B cell (primary cell): Measurements from ENCODE around the gene UFSP2.

Source experiments
- EZH2 ChIP-seq: IDR thresholded peaks from 2 replicates; pipeline ENCODE4 v1.6.1; 2012; ENCODE audit warnings: borderline replicate concordance, low read depth, mild to moderate bottlenecking, moderate library complexity, low read length; ENCODE audit not compliant: insufficient read depth, poor library complexity, severe bottlenecking
- TF ChIP-seq, protein P1 (sequence below): fragments of 200-600 bp; IDR thresholded peaks from one replicate; pipeline ENCODE4 v1.8.0; 2022; ENCODE audit warnings: antibody characterized with exemption, mild to moderate bottlenecking

DNA sequence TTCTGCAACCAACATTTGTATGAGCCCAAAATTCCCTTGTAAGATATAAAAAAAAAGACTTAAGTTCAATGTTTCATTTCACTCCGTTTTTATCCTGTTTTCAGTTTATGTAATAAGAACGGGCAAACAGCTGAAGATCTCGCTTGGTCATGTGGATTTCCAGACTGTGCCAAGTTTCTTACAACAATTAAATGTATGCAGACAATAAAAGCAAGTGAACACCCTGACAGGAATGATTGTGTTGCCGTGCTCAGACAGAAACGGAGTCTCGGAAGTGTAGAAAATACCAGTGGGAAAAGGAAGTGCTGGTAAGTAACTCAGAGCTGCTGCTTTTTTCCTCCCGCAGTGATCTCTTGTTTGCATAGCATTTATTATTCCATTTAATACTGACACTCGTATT, 26.3 kb downstream of the UFSP2 start:
- TF ChIP-seq, protein P1, sequence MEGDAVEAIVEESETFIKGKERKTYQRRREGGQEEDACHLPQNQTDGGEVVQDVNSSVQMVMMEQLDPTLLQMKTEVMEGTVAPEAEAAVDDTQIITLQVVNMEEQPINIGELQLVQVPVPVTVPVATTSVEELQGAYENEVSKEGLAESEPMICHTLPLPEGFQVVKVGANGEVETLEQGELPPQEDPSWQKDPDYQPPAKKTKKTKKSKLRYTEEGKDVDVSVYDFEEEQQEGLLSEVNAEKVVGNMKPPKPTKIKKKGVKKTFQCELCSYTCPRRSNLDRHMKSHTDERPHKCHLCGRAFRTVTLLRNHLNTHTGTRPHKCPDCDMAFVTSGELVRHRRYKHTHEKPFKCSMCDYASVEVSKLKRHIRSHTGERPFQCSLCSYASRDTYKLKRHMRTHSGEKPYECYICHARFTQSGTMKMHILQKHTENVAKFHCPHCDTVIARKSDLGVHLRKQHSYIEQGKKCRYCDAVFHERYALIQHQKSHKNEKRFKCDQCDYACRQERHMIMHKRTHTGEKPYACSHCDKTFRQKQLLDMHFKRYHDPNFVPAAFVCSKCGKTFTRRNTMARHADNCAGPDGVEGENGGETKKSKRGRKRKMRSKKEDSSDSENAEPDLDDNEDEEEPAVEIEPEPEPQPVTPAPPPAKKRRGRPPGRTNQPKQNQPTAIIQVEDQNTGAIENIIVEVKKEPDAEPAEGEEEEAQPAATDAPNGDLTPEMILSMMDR = no peak
- TF ChIP-seq EZH2 = no peak
